HEK293T (cell line): ENCODE data around the gene GRAMD1B.

Experiments used
- CTCF ChIA-PET: fragments of 350-600 bp; formaldehyde crosslinking; extraction: SDS; loops from one replicate; lab custom pipeline; 2021; ENCODE audit warnings: antibody characterized with exemption, inconsistent platforms; lab: Yijun Ruan, JAX
- POLR2A ChIA-PET: fragments of 350-600 bp; formaldehyde crosslinking; extraction: SDS; loops from one replicate; lab custom pipeline; 2020; ENCODE audit warnings: antibody characterized with exemption, inconsistent platforms; lab: Yijun Ruan, JAX
- DNase-seq: peaks from one replicate; pipeline ENCODE4 v3.0.0; 2012; ENCODE audit warnings: mixed read lengths; ENCODE audit errors: extremely low spot score
- ARNT ChIP-seq: fragments of 450-650 bp; IDR thresholded peaks from 2 replicates; pipeline ENCODE4 v1.6.1; 2017; ENCODE audit warnings: mild to moderate bottlenecking
- BHLHE40 ChIP-seq: fragments of 450-650 bp; IDR thresholded peaks from 2 replicates; pipeline ENCODE4 v1.6.1; 2016; ENCODE audit warnings: mild to moderate bottlenecking, moderate library complexity, borderline replicate concordance
- CTBP1 ChIP-seq: fragments of 450-650 bp; IDR thresholded peaks from 2 replicates; pipeline ENCODE4 v1.6.1; 2016; ENCODE audit warnings: borderline replicate concordance
- ELF4 ChIP-seq: fragments of 450-650 bp; IDR thresholded peaks from 2 replicates; pipeline ENCODE4 v1.6.1; 2017; ENCODE audit warnings: antibody characterized with exemption
- FOXA1 ChIP-seq: fragments of 450-650 bp; IDR thresholded peaks from 2 replicates; pipeline ENCODE4 v1.6.1; 2016; ENCODE audit warnings: mild to moderate bottlenecking
- FOXK2 ChIP-seq: fragments of 450-650 bp; IDR thresholded peaks from 2 replicates; pipeline ENCODE4 v1.6.1; 2016; ENCODE audit warnings: mild to moderate bottlenecking
- FOXM1 ChIP-seq: fragments of 450-650 bp; IDR thresholded peaks from 2 replicates; pipeline ENCODE4 v1.6.1; 2017; ENCODE audit warnings: mild to moderate bottlenecking, borderline replicate concordance
- HDGF ChIP-seq: fragments of 450-650 bp; IDR thresholded peaks from 2 replicates; pipeline ENCODE4 v1.6.1; 2017; ENCODE audit warnings: antibody characterized with exemption, borderline replicate concordance
- L3MBTL2 ChIP-seq: fragments of 450-650 bp; conservative IDR thresholded peaks from 2 replicates; pipeline ENCODE4 v1.6.1; 2016; ENCODE audit warnings: mild to moderate bottlenecking
- LEF1 ChIP-seq: fragments of 450-650 bp; IDR thresholded peaks from 2 replicates; pipeline ENCODE4 v1.6.1; 2017; ENCODE audit warnings: mild to moderate bottlenecking, borderline replicate concordance
- NFRKB ChIP-seq: fragments of 450-650 bp; IDR thresholded peaks from 2 replicates; pipeline ENCODE4 v1.6.1; 2016; ENCODE audit warnings: mild to moderate bottlenecking, moderate library complexity
- PKNOX1 ChIP-seq: fragments of 450-650 bp; IDR thresholded peaks from 2 replicates; pipeline ENCODE4 v1.6.1; 2016
- SP1 ChIP-seq: fragments of 450-650 bp; IDR thresholded peaks from 2 replicates; pipeline ENCODE4 v1.6.1; 2017
- SUZ12 ChIP-seq: fragments of 450-650 bp; IDR thresholded peaks from 2 replicates; pipeline ENCODE4 v1.6.1; 2016; ENCODE audit warnings: mild to moderate bottlenecking
- TARDBP ChIP-seq: fragments of 450-650 bp; IDR thresholded peaks from 2 replicates; pipeline ENCODE4 v1.6.1; 2016
- ZNF384 ChIP-seq: fragments of 450-650 bp; IDR thresholded peaks from 2 replicates; pipeline ENCODE4 v1.6.1; 2016

The GRAMD1B gene

DNA sequence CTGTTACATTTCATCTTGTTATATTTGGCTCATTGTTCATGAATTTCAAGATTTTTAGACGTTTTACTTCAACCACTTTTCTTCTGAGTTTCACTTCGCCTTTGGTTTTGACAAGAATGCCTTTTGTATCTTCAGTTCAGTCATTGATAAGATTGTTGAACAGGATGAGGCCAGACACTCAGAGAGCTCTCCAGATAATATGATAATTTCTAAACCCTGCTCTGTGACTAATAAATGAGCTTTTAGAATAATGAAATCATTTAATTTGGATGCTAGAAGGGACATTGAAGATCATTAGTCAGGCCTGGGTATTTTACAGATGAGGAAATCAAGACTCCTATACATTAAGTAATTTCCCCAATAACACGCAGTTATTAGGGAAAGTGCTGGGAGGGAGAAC is 37.2 kb upstream of the GRAMD1B start:
- ChIA-PET CTCF (no interaction called here), POLR2A (no interaction called here)
- no peak for TF ChIP-seq SP1
- TF ChIP-seq ZNF384: no peak
- no peak for TF ChIP-seq HDGF
- no peak for TF ChIP-seq CTBP1
- no peak for TF ChIP-seq LEF1
- no peak for TF ChIP-seq ARNT
- TF ChIP-seq ELF4: no peak
- no peak for TF ChIP-seq SUZ12
- no peak for TF ChIP-seq FOXM1
- TF ChIP-seq TARDBP: no peak
- TF ChIP-seq NFRKB: no peak
- TF ChIP-seq FOXK2: no peak
- TF ChIP-seq FOXA1: no peak
- no peak for TF ChIP-seq PKNOX1
- TF ChIP-seq L3MBTL2: no peak
- no peak for TF ChIP-seq BHLHE40
- DNase-seq: no peak

DNA sequence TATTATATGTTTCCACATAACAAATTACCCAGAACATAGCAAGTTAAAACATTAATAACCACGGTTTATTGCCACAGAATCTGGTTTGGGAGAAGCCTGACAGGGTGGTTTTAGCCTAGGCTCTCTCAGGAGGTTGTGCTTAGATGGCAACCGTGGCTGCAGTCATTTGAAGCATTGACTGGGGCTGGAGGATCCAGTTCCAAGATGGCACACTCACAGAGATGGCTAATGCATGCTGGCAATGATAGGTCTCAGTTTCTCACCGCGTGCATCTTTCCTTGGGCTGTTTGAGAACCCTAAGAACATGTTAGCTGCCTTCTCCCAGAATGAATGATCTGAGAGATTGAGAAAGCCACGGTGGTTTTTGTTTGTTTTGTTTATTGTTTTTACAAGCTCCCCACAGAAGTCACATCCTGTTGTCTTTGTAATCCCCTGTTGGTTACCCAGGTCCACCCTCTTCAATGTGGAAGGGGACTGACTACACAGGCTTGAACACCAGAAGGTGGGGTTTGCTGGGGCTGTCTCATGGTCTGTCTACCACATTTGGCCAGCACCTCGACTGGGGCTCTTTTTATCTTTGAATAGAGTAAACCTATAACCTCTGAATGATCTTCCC is 36.6 kb upstream of the GRAMD1B start:
- TF ChIP-seq SUZ12 (no peak), LEF1 (no peak), FOXM1 (no peak), FOXK2 (no peak), CTBP1 (no peak), ARNT (no peak), NFRKB (no peak), SP1 (no peak), FOXA1 (no peak), TARDBP (no peak), L3MBTL2 (no peak), HDGF (no peak), ELF4 (no peak), BHLHE40 (no peak), ZNF384 (no peak)
- ChIA-PET POLR2A (no interaction called here), CTCF (no interaction called here)
- DNase-seq: no peak

DNA sequence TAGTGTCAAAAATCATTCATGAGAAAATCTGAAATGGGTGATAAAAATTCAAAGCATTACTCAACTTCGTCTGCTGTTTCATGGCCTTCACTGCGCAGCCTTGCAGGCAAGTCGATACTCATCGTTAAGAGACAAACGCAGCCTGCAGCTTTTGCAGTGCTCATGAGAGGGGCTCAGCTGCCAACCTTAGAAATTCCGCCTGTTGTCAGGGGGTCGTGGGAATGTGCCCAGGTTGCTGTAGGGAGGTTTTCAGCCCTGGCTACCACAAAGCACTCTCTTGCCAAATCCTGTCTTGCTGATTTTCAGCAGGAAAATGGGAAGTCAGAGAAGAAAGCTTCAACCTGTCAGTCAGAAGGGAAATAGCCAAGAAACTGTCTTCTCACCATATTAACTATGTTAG is 25.4 kb upstream of the GRAMD1B start:
- POLR2A ChIA-PET: no interaction called here
- CTCF ChIA-PET: interaction anchor here (0.7 kb wide), 1 partner anchor 113 kb away, joined by 3 read pairs; no protein-coding TSS in a partner anchor
- no peak for DNase-seq
- TF ChIP-seq ARNT: no peak
- TF ChIP-seq NFRKB: no peak
- no peak for TF ChIP-seq CTBP1
- no peak for TF ChIP-seq ELF4
- no peak for TF ChIP-seq PKNOX1
- no peak for TF ChIP-seq SUZ12
- TF ChIP-seq ZNF384: no peak
- no peak for TF ChIP-seq HDGF
- TF ChIP-seq TARDBP: no peak
- TF ChIP-seq FOXM1: no peak
- no peak for TF ChIP-seq FOXA1
- TF ChIP-seq LEF1: no peak
- TF ChIP-seq FOXK2: no peak
- TF ChIP-seq L3MBTL2: no peak

- DNase-seq: no peak
- TF ChIP-seq PKNOX1 (no peak), SUZ12 (no peak), SP1 (no peak), ARNT (no peak), FOXM1 (no peak), TARDBP (no peak), ZNF384 (no peak), LEF1 (no peak), BHLHE40 (no peak), CTBP1 (no peak), L3MBTL2 (no peak), NFRKB (no peak), FOXA1 (no peak), HDGF (no peak)
- CTCF ChIA-PET: interaction anchor here (0.7 to 1.2 kb wide), 2 partner anchors 70 to 113 kb away, joined by 3 read pairs; no protein-coding TSS in a partner anchor
- POLR2A ChIA-PET: no interaction called here
Observed at GRCh38 chr11:123405123-123405592, 24.9 kb upstream of the GRAMD1B start.

GRCh38 chr11:123406441-123407129 is 23.5 kb upstream of the GRAMD1B start:
- ChIA-PET CTCF (interaction anchor here (0.6 to 3.6 kb wide), 22 partner anchors 11 to 173 kb away, joined by 3 to 31 read pairs (median 5); no protein-coding TSS in a partner anchor), POLR2A (interaction anchor here (1.0 kb wide), 1 partner anchor 28 kb away, joined by 3 read pairs; no protein-coding TSS in a partner anchor)
- no peak for TF ChIP-seq L3MBTL2
- no peak for TF ChIP-seq PKNOX1
- TF ChIP-seq FOXM1: no peak
- TF ChIP-seq FOXA1: no peak
- no peak for TF ChIP-seq ZNF384
- TF ChIP-seq SP1: no peak
- TF ChIP-seq ELF4: no peak
- no peak for TF ChIP-seq FOXK2
- TF ChIP-seq CTBP1: no peak
- no peak for TF ChIP-seq LEF1
- no peak for TF ChIP-seq TARDBP
- no peak for TF ChIP-seq BHLHE40
- no peak for TF ChIP-seq HDGF
- TF ChIP-seq NFRKB: no peak
- no peak for TF ChIP-seq ARNT
- TF ChIP-seq SUZ12: no peak
- no peak for DNase-seq
